ENCODE measurements around the gene MUC7. TPM values are rescaled to one million over a fixed set of nuclear protein-coding genes. Genes with fewer than 3 reads are reported as not detected.

The MUC7 gene
- not detected for polyA plus RNA-seq (2013)

DNA sequence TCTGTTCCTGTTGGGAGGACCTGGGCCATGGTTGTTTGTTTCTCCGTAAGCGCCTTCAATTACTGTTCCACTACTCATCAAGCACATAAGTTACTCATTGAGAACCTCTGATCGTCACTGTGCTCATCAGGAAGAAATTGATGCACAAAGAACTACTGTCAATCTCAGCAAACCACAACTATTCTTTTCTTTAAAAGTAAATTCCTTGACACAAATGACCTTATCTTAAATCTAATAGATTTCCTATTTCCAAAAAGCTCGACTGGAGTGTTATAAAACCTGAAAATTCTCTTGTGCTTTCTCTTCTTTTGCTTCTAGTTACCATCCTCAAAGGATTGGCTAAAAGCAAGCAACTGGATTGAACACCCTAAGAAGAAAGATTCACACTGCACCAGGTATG is at the start of gene MUC7:
Gene MUC7, plus strand, starts transcription at position 301 of the 400 bp plus-strand sequence. CDS start 1,825 bp downstream, outside the sequence.
- ChIA-PET POLR2A (no interaction called here), CTCF (no interaction called here)
- Histone ChIP-seq H3K4me1 (ENCODE audit: control extremely low read depth in 1 of 4, control insufficient read depth in 4 of 4, insufficient read depth in 4 of 4, low read length in 3 of 4) (no peaks in the 10 kb centered on the region), H3K36me3 (ENCODE audit: control insufficient read depth in 4 of 4, insufficient read depth in 4 of 4, low read length in 3 of 4) (no peaks in the 10 kb centered on the region), H3K9me3 (ENCODE audit: control extremely low read depth in 1 of 5, control insufficient read depth in 4 of 5, insufficient read depth in 2 of 5, low read depth in 1 of 5, low read length in 4 of 5) (no peaks in the 10 kb centered on the region), H3K4me3 (ENCODE audit: control insufficient read depth in 1 of 7, extremely low read depth in 1 of 7, insufficient read depth in 4 of 7, low read depth in 2 of 7, low read length in 6 of 7) (no peak within 1 kb of the TSS), H3K27me3 (replicated peaks in 2 of 5; ENCODE audit: control insufficient read depth in 4 of 5, insufficient read depth in 5 of 5, low read length in 4 of 5) (no peaks in the 10 kb centered on the region), H3K27ac (ENCODE audit: insufficient read depth in 1 of 2, low read depth in 1 of 2, low read length in 2 of 2, poor library complexity in 1 of 2, severe bottlenecking in 2 of 2) (no peak within 1 kb of the TSS)
- WGBS (ENCODE audit: insufficient coverage), result 83% methylated on average over 3 of the region's 4 CpGs
- no peak for DNase-seq

DNA sequence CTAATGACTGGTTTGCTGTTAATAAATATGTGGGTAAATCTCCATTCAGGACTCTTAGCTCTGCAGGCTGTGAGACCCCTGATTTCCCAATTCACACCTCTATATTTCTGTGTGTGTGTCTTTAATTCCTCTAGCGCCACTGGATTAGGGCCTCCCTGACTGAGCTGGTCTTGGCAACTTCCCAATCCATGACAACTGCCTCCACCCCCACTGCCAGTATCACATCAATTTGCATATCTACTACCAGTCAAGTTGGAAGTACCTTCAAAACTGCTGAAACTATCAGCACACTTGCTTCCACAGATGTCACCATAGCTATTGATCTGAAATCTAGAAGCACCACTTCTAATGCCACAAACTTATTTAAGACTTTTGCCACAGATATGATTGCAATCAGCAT is 46.7 kb upstream of the MUC7 start:
- 83% methylated on average over 1 of the region's 1 CpG for WGBS (ENCODE audit: insufficient coverage)
- CTCF ChIA-PET, result no interaction called here

DNA sequence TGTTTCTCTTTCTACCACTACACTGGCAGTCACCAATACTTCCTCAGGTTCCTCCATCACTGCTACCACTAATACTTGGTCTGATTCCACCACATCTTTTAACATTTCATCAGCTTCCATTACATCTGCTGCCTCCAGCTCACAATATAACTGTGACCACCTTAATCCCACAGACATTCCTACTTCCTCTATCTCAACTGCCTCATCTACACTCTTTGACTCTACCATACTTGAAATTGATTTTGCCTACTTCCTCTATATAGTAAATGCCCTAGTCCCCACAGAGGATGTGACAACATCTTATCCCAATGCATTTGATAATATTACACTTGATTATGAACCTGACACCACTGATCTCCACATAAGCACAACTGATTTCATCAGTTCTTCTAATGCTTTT is 45.2 kb upstream of the MUC7 start:
- Histone ChIP-seq H3K36me3 (ENCODE audit: control insufficient read depth in 4 of 4, insufficient read depth in 4 of 4, low read length in 3 of 4) (no peaks in the 10 kb centered on the region), H3K27ac (ENCODE audit: insufficient read depth in 1 of 2, low read depth in 1 of 2, low read length in 2 of 2, poor library complexity in 1 of 2, severe bottlenecking in 2 of 2) (no peak overlapping the region), H3K27me3 (replicated peaks in 2 of 5; ENCODE audit: control insufficient read depth in 4 of 5, insufficient read depth in 5 of 5, low read length in 4 of 5) (no peaks in the 10 kb centered on the region), H3K4me3 (ENCODE audit: control insufficient read depth in 1 of 7, extremely low read depth in 1 of 7, insufficient read depth in 4 of 7, low read depth in 2 of 7, low read length in 6 of 7) (no peak overlapping the region), H3K9me3 (ENCODE audit: control extremely low read depth in 1 of 5, control insufficient read depth in 4 of 5, insufficient read depth in 2 of 5, low read depth in 1 of 5, low read length in 4 of 5) (peaks cover 0 to 3% (median 0%) of the 10 kb centered on the region in 5 experiments), H3K4me1 (ENCODE audit: control extremely low read depth in 1 of 4, control insufficient read depth in 4 of 4, insufficient read depth in 4 of 4, low read length in 3 of 4) (no peaks in the 10 kb centered on the region)
- DNase-seq, result no peak
- ChIA-PET CTCF (no interaction called here), POLR2A (no interaction called here)

More for the DNA sequence above, 46.7 kb upstream of the MUC7 start:
- peaks cover 0 to 3% (median 0%) of the 10 kb centered on the region in 5 experiments for H3K9me3 ChIP-seq (ENCODE audit: control extremely low read depth in 1 of 5, control insufficient read depth in 4 of 5, insufficient read depth in 2 of 5, low read depth in 1 of 5, low read length in 4 of 5)
- no peak for DNase-seq
- H3K36me3 ChIP-seq (ENCODE audit: control insufficient read depth in 4 of 4, insufficient read depth in 4 of 4, low read length in 3 of 4), result no peaks in the 10 kb centered on the region
- POLR2A ChIA-PET, result no interaction called here
- no peak overlapping the region for H3K27ac ChIP-seq (ENCODE audit: insufficient read depth in 1 of 2, low read depth in 1 of 2, low read length in 2 of 2, poor library complexity in 1 of 2, severe bottlenecking in 2 of 2)
- H3K27me3 ChIP-seq (replicated peaks in 2 of 5; ENCODE audit: control insufficient read depth in 4 of 5, insufficient read depth in 5 of 5, low read length in 4 of 5), result no peaks in the 10 kb centered on the region
- no peaks in the 10 kb centered on the region for H3K4me1 ChIP-seq (ENCODE audit: control extremely low read depth in 1 of 4, control insufficient read depth in 4 of 4, insufficient read depth in 4 of 4, low read length in 3 of 4)
- H3K4me3 ChIP-seq (ENCODE audit: control insufficient read depth in 1 of 7, extremely low read depth in 1 of 7, insufficient read depth in 4 of 7, low read depth in 2 of 7, low read length in 6 of 7), result no peak overlapping the region

DNA sequence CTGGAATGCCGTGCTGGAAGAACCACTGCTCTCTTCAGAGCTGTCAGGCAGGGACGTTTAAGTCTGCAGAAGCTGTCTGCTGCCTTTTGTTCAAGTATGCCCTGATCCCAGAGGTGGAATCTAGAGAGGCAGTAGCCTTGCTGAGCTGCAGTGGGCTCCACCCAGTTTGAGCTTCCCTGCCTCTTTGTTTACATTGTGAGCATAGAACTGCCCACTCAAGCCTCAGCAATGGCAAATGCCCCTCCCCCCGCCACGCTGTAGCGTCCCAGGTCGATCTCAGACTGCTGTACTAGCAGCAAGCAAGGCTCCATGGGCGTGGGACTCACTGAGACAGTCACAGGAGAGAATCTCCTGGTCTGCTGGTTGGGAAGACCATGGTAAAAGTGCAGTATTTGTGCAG is 34.8 kb upstream of the MUC7 start:
- H3K9me3 ChIP-seq (ENCODE audit: control extremely low read depth in 1 of 5, control insufficient read depth in 4 of 5, insufficient read depth in 2 of 5, low read depth in 1 of 5, low read length in 4 of 5), result no peaks in the 10 kb centered on the region
- H3K36me3 ChIP-seq (ENCODE audit: control insufficient read depth in 4 of 4, insufficient read depth in 4 of 4, low read length in 3 of 4), result no peaks in the 10 kb centered on the region
- H3K4me1 ChIP-seq (ENCODE audit: control extremely low read depth in 1 of 4, control insufficient read depth in 4 of 4, insufficient read depth in 4 of 4, low read length in 3 of 4), result no peaks in the 10 kb centered on the region
- 74% methylated on average over 3 of the region's 7 CpGs for WGBS (ENCODE audit: insufficient coverage)
- H3K27ac ChIP-seq (ENCODE audit: insufficient read depth in 1 of 2, low read depth in 1 of 2, low read length in 2 of 2, poor library complexity in 1 of 2, severe bottlenecking in 2 of 2), result no peak overlapping the region
- H3K27me3 ChIP-seq (replicated peaks in 2 of 5; ENCODE audit: control insufficient read depth in 4 of 5, insufficient read depth in 5 of 5, low read length in 4 of 5), result no peaks in the 10 kb centered on the region
- no peak overlapping the region for H3K4me3 ChIP-seq (ENCODE audit: control insufficient read depth in 1 of 7, extremely low read depth in 1 of 7, insufficient read depth in 4 of 7, low read depth in 2 of 7, low read length in 6 of 7)
- CTCF ChIA-PET, result no interaction called here
- DNase-seq, result no peak
- POLR2A ChIA-PET, result no interaction called here

DNA sequence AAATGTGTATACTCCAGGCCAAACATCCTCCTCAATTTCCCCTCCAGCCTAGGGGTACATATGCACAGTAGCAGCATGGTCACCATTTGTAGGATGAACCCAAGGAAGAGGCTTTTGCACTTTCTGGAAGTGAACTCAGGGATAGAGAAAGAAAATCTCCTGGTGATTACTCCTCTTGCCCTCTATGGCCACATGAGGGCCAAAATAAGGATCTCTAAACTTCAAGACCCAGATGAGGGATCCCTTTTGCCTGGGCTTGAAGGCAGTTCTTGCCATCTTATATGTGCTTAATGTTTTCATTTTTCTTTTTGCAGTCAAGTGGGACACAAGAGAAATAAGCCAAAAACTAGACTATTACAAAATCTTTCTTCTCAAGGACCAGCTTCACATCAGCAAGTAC is 29.5 kb upstream of the MUC7 start:
- no peak overlapping the region for H3K4me3 ChIP-seq (ENCODE audit: control insufficient read depth in 1 of 7, extremely low read depth in 1 of 7, insufficient read depth in 4 of 7, low read depth in 2 of 7, low read length in 6 of 7)
- H3K27ac ChIP-seq (ENCODE audit: insufficient read depth in 1 of 2, low read depth in 1 of 2, low read length in 2 of 2, poor library complexity in 1 of 2, severe bottlenecking in 2 of 2), result no peak overlapping the region
- ChIA-PET POLR2A (interaction anchor here (0.5 kb wide), 1 partner anchor 86 kb away, joined by 3 read pairs; no protein-coding TSS in a partner anchor), CTCF (no interaction called here)
- H3K9me3 ChIP-seq (ENCODE audit: control extremely low read depth in 1 of 5, control insufficient read depth in 4 of 5, insufficient read depth in 2 of 5, low read depth in 1 of 5, low read length in 4 of 5), result no peaks in the 10 kb centered on the region
- no peaks in the 10 kb centered on the region for H3K4me1 ChIP-seq (ENCODE audit: control extremely low read depth in 1 of 4, control insufficient read depth in 4 of 4, insufficient read depth in 4 of 4, low read length in 3 of 4)
- H3K27me3 ChIP-seq (replicated peaks in 2 of 5; ENCODE audit: control insufficient read depth in 4 of 5, insufficient read depth in 5 of 5, low read length in 4 of 5), result no peaks in the 10 kb centered on the region
- no peak for DNase-seq
- no peaks in the 10 kb centered on the region for H3K36me3 ChIP-seq (ENCODE audit: control insufficient read depth in 4 of 4, insufficient read depth in 4 of 4, low read length in 3 of 4)

DNA sequence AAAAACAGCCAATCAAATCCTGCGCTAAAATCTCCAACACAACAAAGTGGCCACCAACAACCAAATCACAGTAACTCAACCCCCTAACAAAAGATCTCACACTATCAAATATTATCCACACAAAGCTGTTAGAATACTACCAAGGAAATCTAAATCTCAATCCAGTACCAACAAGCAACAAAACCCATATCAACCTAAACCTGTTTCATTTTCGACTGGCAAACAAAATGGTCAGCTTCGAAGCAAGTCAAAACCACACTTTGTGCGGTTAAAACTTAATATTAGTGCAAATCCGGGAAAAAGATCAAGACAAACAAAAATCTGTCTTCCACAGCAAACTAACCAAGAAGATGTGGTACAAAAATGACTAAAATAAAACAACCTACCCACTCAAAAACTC is 28.7 kb upstream of the MUC7 start:
- Histone ChIP-seq H3K4me3 (ENCODE audit: control insufficient read depth in 1 of 7, extremely low read depth in 1 of 7, insufficient read depth in 4 of 7, low read depth in 2 of 7, low read length in 6 of 7) (no peak overlapping the region), H3K4me1 (ENCODE audit: control extremely low read depth in 1 of 4, control insufficient read depth in 4 of 4, insufficient read depth in 4 of 4, low read length in 3 of 4) (no peaks in the 10 kb centered on the region), H3K36me3 (ENCODE audit: control insufficient read depth in 4 of 4, insufficient read depth in 4 of 4, low read length in 3 of 4) (no peaks in the 10 kb centered on the region), H3K9me3 (ENCODE audit: control extremely low read depth in 1 of 5, control insufficient read depth in 4 of 5, insufficient read depth in 2 of 5, low read depth in 1 of 5, low read length in 4 of 5) (no peaks in the 10 kb centered on the region), H3K27ac (ENCODE audit: insufficient read depth in 1 of 2, low read depth in 1 of 2, low read length in 2 of 2, poor library complexity in 1 of 2, severe bottlenecking in 2 of 2) (no peak overlapping the region), H3K27me3 (replicated peaks in 2 of 5; ENCODE audit: control insufficient read depth in 4 of 5, insufficient read depth in 5 of 5, low read length in 4 of 5) (no peaks in the 10 kb centered on the region)
- WGBS (ENCODE audit: insufficient coverage), result 100% methylated on average over 5 of the region's 5 CpGs
- no peak for DNase-seq
- CTCF ChIA-PET, result no interaction called here
- POLR2A ChIA-PET, result no interaction called here

DNA sequence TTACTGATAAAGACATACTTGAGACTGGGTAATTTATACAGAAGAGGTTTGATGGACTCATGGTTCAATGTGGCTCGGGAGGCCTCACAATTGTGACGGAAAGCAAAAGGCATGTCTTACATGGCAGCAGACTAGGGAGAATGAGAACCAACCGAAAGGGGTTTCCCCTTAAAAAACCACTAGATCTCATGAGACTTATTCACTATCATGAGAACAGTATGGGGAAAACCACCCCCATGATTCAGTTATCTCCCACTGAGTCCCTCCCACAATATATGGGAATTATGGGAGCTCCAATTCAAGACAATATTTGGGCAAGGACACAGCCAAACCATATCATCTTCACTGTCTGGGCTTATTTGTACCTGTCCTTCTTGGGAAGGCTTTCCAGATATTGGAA is 22.8 kb upstream of the MUC7 start:
- ChIA-PET POLR2A (no interaction called here), CTCF (no interaction called here)
- Histone ChIP-seq H3K4me3 (ENCODE audit: control insufficient read depth in 1 of 7, extremely low read depth in 1 of 7, insufficient read depth in 4 of 7, low read depth in 2 of 7, low read length in 6 of 7) (no peak overlapping the region), H3K36me3 (ENCODE audit: control insufficient read depth in 4 of 4, insufficient read depth in 4 of 4, low read length in 3 of 4) (no peaks in the 10 kb centered on the region), H3K27ac (ENCODE audit: insufficient read depth in 1 of 2, low read depth in 1 of 2, low read length in 2 of 2, poor library complexity in 1 of 2, severe bottlenecking in 2 of 2) (no peak overlapping the region), H3K9me3 (ENCODE audit: control extremely low read depth in 1 of 5, control insufficient read depth in 4 of 5, insufficient read depth in 2 of 5, low read depth in 1 of 5, low read length in 4 of 5) (peaks cover 0 to 4% (median 0%) of the 10 kb centered on the region in 5 experiments), H3K4me1 (ENCODE audit: control extremely low read depth in 1 of 4, control insufficient read depth in 4 of 4, insufficient read depth in 4 of 4, low read length in 3 of 4) (no peaks in the 10 kb centered on the region), H3K27me3 (replicated peaks in 2 of 5; ENCODE audit: control insufficient read depth in 4 of 5, insufficient read depth in 5 of 5, low read length in 4 of 5) (no peaks in the 10 kb centered on the region)
- WGBS (ENCODE audit: insufficient coverage), result no CpG with 5 or more reads among the region's 3 CpGs
- DNase-seq, result no peak

All from common myeloid progenitor, CD34-positive (primary cell).